AG04449 (cell line): Measurements from ENCODE around the gene WWTR1.

Source experiments
- CTCF ChIA-PET: fragments of 350-600 bp; formaldehyde crosslinking; extraction: SDS; loops from one replicate; lab custom pipeline; 2021; ENCODE audit warnings: antibody characterized with exemption; lab: Yijun Ruan, JAX
- POLR2A ChIA-PET: fragments of 400-600, 350-600 bp; formaldehyde crosslinking; extraction: SDS; loops from one replicate; lab custom pipeline; 2020; ENCODE audit warnings: antibody characterized with exemption, inconsistent platforms; lab: Yijun Ruan, JAX
- DNase-seq: peaks from one replicate; pipeline ENCODE4 v3.0.0-alpha.2; 2010; ENCODE audit warnings: low read depth, low spot score
- H3K4me3 ChIP-seq: 2 replicates; pipeline ENCODE4 v1.5.1; 2011; ENCODE audit warnings: low read depth, mild to moderate bottlenecking, control low read depth, low read length
- TF ChIP-seq, protein P1 (sequence below): IDR thresholded peaks from one replicate; pipeline ENCODE4 v1.5.1; 2011; ENCODE audit warnings: mild to moderate bottlenecking, moderate library complexity, low read length, control low read depth, inconsistent platforms; ENCODE audit not compliant: insufficient read depth; ENCODE audit errors: missing control alignments

WWTR1 gene

DNA sequence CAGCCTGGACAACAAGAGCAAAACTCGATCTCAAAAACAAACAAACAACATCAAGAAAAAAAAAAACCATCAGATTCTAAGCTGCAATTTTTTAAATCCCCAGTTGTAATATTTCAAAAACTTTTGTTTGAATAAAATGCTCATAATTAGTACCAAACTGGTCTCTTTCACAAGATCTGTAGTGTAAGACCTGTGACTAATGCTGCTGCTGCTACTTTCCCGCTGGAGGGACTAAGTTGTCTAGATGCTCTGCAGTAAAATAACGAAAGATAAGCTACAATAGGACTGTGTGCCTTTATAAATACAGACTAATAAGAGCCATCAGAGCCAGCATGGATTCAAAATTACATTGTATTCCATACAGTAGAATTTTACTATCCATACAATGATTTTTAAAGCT, 137.9 kb downstream of the WWTR1 start:
- ChIA-PET CTCF (interaction anchor here (1.4 to 3.3 kb wide), 7 partner anchors 8 to 252 kb away, joined by 4 to 28 read pairs (median 10); partner anchors contain the start of gene COMMD2), POLR2A (no interaction called here)
- TF ChIP-seq, protein P1, sequence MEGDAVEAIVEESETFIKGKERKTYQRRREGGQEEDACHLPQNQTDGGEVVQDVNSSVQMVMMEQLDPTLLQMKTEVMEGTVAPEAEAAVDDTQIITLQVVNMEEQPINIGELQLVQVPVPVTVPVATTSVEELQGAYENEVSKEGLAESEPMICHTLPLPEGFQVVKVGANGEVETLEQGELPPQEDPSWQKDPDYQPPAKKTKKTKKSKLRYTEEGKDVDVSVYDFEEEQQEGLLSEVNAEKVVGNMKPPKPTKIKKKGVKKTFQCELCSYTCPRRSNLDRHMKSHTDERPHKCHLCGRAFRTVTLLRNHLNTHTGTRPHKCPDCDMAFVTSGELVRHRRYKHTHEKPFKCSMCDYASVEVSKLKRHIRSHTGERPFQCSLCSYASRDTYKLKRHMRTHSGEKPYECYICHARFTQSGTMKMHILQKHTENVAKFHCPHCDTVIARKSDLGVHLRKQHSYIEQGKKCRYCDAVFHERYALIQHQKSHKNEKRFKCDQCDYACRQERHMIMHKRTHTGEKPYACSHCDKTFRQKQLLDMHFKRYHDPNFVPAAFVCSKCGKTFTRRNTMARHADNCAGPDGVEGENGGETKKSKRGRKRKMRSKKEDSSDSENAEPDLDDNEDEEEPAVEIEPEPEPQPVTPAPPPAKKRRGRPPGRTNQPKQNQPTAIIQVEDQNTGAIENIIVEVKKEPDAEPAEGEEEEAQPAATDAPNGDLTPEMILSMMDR: no peak
- no peak for DNase-seq
- H3K4me3 ChIP-seq: no peak overlapping the region

DNA sequence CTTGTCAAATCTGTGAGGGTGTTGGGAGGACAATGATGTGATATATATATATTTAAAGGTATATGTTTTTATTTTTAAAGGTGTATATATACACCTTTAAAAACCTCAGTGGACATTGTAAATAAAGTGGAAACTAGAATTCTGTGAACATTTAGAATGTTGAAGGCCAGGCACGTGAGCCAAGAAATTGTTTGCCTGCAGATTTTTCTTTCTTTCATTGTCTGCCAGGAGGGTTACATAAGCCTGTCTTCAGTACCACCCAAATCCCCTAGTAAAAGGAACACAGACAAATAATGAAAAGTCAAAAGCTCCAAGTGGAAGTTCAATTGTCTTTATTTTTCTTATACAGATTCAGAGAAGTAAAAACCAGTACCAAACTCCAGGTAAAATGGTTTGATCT, 140.9 kb downstream of the WWTR1 start:
- H3K4me3 ChIP-seq: no peak overlapping the region
- DNase-seq: no peak
- TF ChIP-seq, protein P1: no peak
- CTCF ChIA-PET: interaction anchor here (0.7 to 1.7 kb wide), 6 partner anchors 10 to 397 kb away, joined by 3 to 9 read pairs (median 3); no protein-coding TSS in a partner anchor
- POLR2A ChIA-PET: no interaction called here

DNA sequence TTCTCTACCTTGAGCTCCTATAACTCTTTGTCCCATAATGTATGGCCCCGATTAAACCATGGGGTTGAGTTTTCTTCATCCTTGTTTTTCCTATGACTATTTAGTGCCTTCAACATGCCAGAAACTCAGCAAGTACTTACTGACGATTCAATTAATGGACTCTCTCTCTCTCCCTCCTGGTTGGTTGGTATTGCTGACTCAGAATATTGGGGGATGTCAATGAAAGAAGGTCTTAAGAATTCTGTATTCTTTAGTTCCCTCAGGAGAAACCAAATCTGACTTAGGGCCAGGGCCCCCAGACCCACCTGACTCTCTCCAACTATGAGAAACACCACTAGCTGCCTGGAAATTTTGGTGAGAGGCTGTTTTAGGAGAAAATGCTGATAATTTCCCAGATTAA, 142.6 kb downstream of the WWTR1 start:
- no peak overlapping the region for H3K4me3 ChIP-seq
- POLR2A ChIA-PET: no interaction called here
- TF ChIP-seq, protein P1: no peak
- no peak for DNase-seq
- CTCF ChIA-PET: interaction anchor here (1.2 to 8.7 kb wide), 10 partner anchors 12 to 293 kb away, joined by 4 to 104 read pairs (median 12); no protein-coding TSS in a partner anchor

DNA sequence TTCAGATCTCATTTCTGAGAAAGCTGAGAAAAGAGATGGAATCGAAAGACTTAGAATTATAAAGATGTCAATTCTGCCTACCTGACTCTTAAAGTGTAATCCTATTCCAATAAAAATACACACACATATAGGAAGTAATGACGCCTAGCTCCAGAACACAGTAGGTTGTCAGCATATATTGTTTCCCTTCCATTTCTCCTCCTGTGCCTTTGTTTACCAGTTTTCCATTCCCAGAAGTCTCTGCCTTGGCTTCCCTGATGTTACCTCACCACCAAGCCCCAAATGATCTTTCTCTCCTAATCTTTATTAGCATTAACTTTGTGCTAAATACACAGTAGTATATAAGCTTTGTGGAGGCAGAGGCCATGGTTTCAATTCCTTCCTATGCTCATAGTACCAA, 143.4 kb downstream of the WWTR1 start:
- TF ChIP-seq, protein P1: no peak
- DNase-seq: no peak
- CTCF ChIA-PET: interaction anchor here (0.8 to 8.7 kb wide), 12 partner anchors 12 to 294 kb away, joined by 4 to 104 read pairs (median 10); no protein-coding TSS in a partner anchor
- no peak overlapping the region for H3K4me3 ChIP-seq
- POLR2A ChIA-PET: no interaction called here

DNA sequence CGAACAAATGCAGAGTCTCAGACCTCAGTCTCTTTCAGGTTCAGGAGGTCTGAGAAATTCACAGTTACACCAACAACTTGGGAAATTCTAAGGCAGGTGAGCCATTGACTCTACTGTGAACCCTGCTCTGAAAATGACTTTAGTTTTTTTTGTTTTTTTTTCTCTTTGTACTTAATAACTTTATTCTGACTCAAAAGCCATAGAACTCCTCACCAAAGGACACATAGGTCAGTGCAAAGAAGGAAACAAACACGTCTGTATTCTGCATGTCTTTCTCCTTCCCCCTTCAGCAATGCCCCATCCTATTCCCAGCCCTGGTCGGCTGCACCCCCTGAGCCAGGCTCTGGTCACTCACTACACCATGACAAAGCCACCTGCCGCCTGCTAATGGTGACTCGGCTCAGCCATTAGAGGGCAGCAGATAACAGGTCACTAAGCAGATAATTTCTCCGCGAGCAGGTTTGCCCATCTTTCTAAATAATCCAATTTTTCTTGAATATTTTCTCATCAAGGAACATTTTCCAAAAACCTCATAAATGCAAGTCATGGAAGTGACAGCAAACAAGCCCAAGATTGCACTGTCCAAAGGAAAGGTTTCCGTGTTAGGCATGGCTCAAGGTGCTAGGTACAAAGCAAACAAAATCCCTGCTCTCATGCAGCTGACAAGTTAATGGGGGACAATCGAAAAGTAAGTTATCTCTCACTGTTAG, 145.6 kb downstream of the WWTR1 start:
- POLR2A ChIA-PET: no interaction called here
- H3K4me3 ChIP-seq: no peak overlapping the region
- DNase-seq: no peak
- TF ChIP-seq, protein P1: peak; percentile 75
- CTCF ChIA-PET: interaction anchor here (0.7 to 8.7 kb wide), 27 partner anchors 8 to 652 kb away, joined by 3 to 104 read pairs (median 5); partner anchors contain the start of gene COMMD2

DNA sequence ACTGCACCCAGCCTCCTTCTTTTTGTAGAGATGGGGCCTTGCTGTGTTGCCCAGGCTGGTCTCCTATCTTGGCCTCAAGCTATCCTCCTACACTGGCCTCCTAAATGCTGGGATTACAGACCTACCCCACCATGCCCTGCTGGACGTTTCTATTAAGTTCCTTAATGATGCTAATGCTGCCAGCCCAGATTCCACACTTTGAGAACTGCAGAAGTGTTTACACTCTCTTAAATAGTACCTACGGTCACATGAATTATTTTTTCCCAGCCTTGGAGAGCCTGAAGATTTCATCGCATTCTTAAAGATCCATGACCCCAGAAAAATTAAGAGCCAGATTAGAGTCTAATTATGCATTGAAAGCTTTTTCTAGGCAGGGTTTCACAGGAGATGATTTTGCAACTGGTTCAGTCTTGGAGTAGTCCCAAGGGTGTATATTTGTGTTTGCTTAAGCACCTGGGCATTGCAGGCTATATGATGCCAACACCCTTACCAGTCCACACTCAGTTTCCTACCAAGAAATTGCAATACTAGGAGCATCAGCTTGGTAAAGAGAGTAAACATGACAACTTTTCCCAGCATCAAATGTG, 146.7 kb downstream of the WWTR1 start:
- no peak overlapping the region for H3K4me3 ChIP-seq
- ChIA-PET CTCF (interaction anchor here (0.7 to 8.7 kb wide), 19 partner anchors 9 to 297 kb away, joined by 3 to 104 read pairs (median 6); no protein-coding TSS in a partner anchor), POLR2A (interaction anchor here (0.6 kb wide), 1 partner anchor 834 kb away, joined by 3 read pairs; no protein-coding TSS in a partner anchor)
- TF ChIP-seq, protein P1: no peak
- no peak for DNase-seq
